ENCODE data around the gene CLDN9.

- TF ChIP-seq POLR2A (IDR thresholded peaks at IDR 0.05) (no peak), CTCF (IDR thresholded peaks at IDR 0.05) (no peak)
Observed at GRCh38 chr16:2968368-2968737, 44.4 kb upstream of the CLDN9 start.
